Measurements from ENCODE around the gene FAM107A. TPM values are rescaled to one million over a fixed set of nuclear protein-coding genes. Genes with fewer than 3 reads are reported as not detected.

FAM107A gene
- total RNA-seq, 1 donor from 2014 or later = not detected

GRCh38 chr3:58518291-58518789 is 58.9 kb downstream of the FAM107A start:
- intact Hi-C loops (cut with micrococcal nuclease) = no loop called here
- Mint-ChIP-seq H3K27me3 (peaks cover 3% of the 10 kb centered on the region), H3K27ac (no peak overlapping the region), H3K36me3 (ENCODE audit: low read depth) (no peaks in the 10 kb centered on the region), H3K9me3 (no peaks in the 10 kb centered on the region), H3K4me3 (no peak overlapping the region), H3K4me1 (no peaks in the 10 kb centered on the region)
- DNase-seq = no peak

- peaks cover 3% of the 10 kb centered on the region for H3K27me3 Mint-ChIP-seq
- H3K36me3 Mint-ChIP-seq (ENCODE audit: low read depth) = no peaks in the 10 kb centered on the region
- DNase-seq = no peak
- intact Hi-C loops (cut with micrococcal nuclease) = no loop called here
- H3K4me1 Mint-ChIP-seq = no peaks in the 10 kb centered on the region
- H3K27ac Mint-ChIP-seq = no peak overlapping the region
- no peaks in the 10 kb centered on the region for H3K9me3 Mint-ChIP-seq
- no peak overlapping the region for H3K4me3 Mint-ChIP-seq
These were observed 62.8 kb downstream of the FAM107A start for GRCh38 chr3:58514405-58514804.

Other genes starting within 250 kb of the FAM107A start
- gene PXK, start 244.5 kb downstream of the FAM107A start, total RNA-seq = 41.1 and 45.7 TPM in 2 replicates
- 68.0 and 69.3 TPM in 2 replicates for gene PDHB, start 143.6 kb downstream of the FAM107A start, total RNA-seq
- 5.8 and 6.3 TPM in 2 replicates for gene KCTD6, start 85.3 kb downstream of the FAM107A start, total RNA-seq
- not detected in 2 replicates for gene ACOX2, start 40.2 kb downstream of the FAM107A start, total RNA-seq
- not detected in 2 replicates for gene FAM3D, start 89.4 kb upstream of the FAM107A start, total RNA-seq

Data from activated CD4-positive, alpha-beta T cell treated with anti-CD3 and anti-CD28 coated beads, Interleukin-2, amount 10 ng/mL, durations not matched to agents 24 days and 14 days (primary cell).